ENCODE measurements around the gene AGPS. TPM values are rescaled to one million over a fixed set of nuclear protein-coding genes. Genes with fewer than 3 reads are reported as not detected.

AGPS gene
- total RNA-seq, 1 experiment from 2014 or later = 60.9 TPM

- H3K4me1 Mint-ChIP-seq = peaks cover 20 to 23% of the 10 kb centered on the region in 2 experiments
- no peak overlapping the region for H2BK5ac ChIP-seq (ENCODE audit: insufficient read length, low read length)
- peaks cover 2% of the 10 kb centered on the region; the same call in 1 of the 2 replicates for H3K4me1 ChIP-seq (ENCODE audit: insufficient read depth, low read length)
- no peak overlapping the region for H4K91ac ChIP-seq (ENCODE audit: insufficient read length, low read depth, low read length)
- H3K27ac Mint-ChIP-seq = peak overlapping the region in 2 of 3 experiments; percentile 39 to 76; a peak in 2 of 7 replicates
- H3K18ac ChIP-seq (ENCODE audit: insufficient read length, low read depth, low read length) = no peak overlapping the region
- no peak overlapping the region for H3T11ph ChIP-seq (ENCODE audit: low read length)
- H3K4me3 Mint-ChIP-seq = no peak overlapping the region
- H3K4me2 ChIP-seq (ENCODE audit: insufficient read depth, insufficient read length, low read length) = no peak overlapping the region
- H4K5ac ChIP-seq (ENCODE audit: insufficient read length, low read depth, low read length) = no peak overlapping the region
- TF ChIP-seq, protein P1, sequence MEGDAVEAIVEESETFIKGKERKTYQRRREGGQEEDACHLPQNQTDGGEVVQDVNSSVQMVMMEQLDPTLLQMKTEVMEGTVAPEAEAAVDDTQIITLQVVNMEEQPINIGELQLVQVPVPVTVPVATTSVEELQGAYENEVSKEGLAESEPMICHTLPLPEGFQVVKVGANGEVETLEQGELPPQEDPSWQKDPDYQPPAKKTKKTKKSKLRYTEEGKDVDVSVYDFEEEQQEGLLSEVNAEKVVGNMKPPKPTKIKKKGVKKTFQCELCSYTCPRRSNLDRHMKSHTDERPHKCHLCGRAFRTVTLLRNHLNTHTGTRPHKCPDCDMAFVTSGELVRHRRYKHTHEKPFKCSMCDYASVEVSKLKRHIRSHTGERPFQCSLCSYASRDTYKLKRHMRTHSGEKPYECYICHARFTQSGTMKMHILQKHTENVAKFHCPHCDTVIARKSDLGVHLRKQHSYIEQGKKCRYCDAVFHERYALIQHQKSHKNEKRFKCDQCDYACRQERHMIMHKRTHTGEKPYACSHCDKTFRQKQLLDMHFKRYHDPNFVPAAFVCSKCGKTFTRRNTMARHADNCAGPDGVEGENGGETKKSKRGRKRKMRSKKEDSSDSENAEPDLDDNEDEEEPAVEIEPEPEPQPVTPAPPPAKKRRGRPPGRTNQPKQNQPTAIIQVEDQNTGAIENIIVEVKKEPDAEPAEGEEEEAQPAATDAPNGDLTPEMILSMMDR (conservative IDR thresholded peaks at IDR 0.05) = no peak
- no peak overlapping the region for H2BK20ac ChIP-seq (ENCODE audit: low read depth, low read length, poor library complexity, severe bottlenecking)
- no peaks in the 10 kb centered on the region for H3K9me3 Mint-ChIP-seq
- no peak overlapping the region for H3K23ac ChIP-seq (ENCODE audit: insufficient read length, low read depth, low read length)
- H3K27me3 ChIP-seq (ENCODE audit: insufficient read depth, low read length) = no peaks in the 10 kb centered on the region
- H2BK15ac ChIP-seq (ENCODE audit: low read depth, low read length) = no peak overlapping the region
- no peaks in the 10 kb centered on the region for H3K9me3 ChIP-seq (ENCODE audit: control insufficient read depth, low read depth, low read length)
- no peak overlapping the region for H3K4ac ChIP-seq (ENCODE audit: low read depth, low read length)
- no peaks in the 10 kb centered on the region for H3K79me2 ChIP-seq (ENCODE audit: insufficient read depth, low read length)
- H3K79me1 ChIP-seq (ENCODE audit: insufficient read depth, low read depth, low read length, poor library complexity, severe bottlenecking) = no peaks in the 10 kb centered on the region
- H3K27ac ChIP-seq (ENCODE audit: insufficient read length, low read depth, low read length) = no peak overlapping the region
- H3K36me3 Mint-ChIP-seq (ENCODE audit: insufficient read depth in 1 of 3, low read depth in 3 of 3) = no peaks in the 10 kb centered on the region
- H2AK5ac ChIP-seq (ENCODE audit: insufficient read length, low read length) = no peak overlapping the region
- H3K23me2 ChIP-seq (ENCODE audit: insufficient read length, low read depth, low read length, poor library complexity, severe bottlenecking) = no peaks in the 10 kb centered on the region
- H4K8ac ChIP-seq (replicated peaks; ENCODE audit: insufficient read length, low read depth, low read length) = no peak overlapping the region
- no peak overlapping the region for H2AFZ ChIP-seq (ENCODE audit: low read length)
- DNase-seq = no peak
- H3K9ac ChIP-seq (ENCODE audit: extremely low read depth, insufficient read length, low read length) = no peak overlapping the region
- H2BK12ac ChIP-seq (ENCODE audit: insufficient read length, low read depth, low read length) = no peak overlapping the region
- WGBS (ENCODE audit: extremely low coverage, insufficient read length, low lambda C conversion rate) = no CpG with 5 or more reads among the region's 3 CpGs
- H3K56ac ChIP-seq (ENCODE audit: insufficient read length, low read depth, low read length) = no peak overlapping the region
- no peak overlapping the region for H2BK120ac ChIP-seq (ENCODE audit: low read depth, low read length, poor library complexity, severe bottlenecking)
- H4K20me1 ChIP-seq (ENCODE audit: control insufficient read depth, insufficient read depth, insufficient read length) = no peaks in the 10 kb centered on the region
- H3K14ac ChIP-seq (ENCODE audit: insufficient read depth, low read length) = no peak overlapping the region
- peaks cover 4% of the 10 kb centered on the region; the same call in 1 of the 2 replicates for H3K27me3 Mint-ChIP-seq (ENCODE audit: low read depth)
Measured at GRCh38 chr2:177593402-177593801, 200.8 kb downstream of the AGPS start.

Other genes with a start within 250 kb of the AGPS start
- 405 and 419 TPM in 2 replicates for gene HNRNPA3, start 180.0 kb upstream of the AGPS start, total RNA-seq (2021)
- gene NFE2L2, start 128.0 kb upstream of the AGPS start, total RNA-seq (2021) = 40.6 and 42.5 TPM in 2 replicates